Fibroblast of lung (primary cell): ENCODE data around the gene RNF145. TPM values are rescaled to one million over a fixed set of nuclear protein-coding genes. Genes with fewer than 3 reads are reported as not detected.

Experiments
- DNase-seq, 2 donors: peaks; one replicate each; pipeline versions ENCODE4 v3.0.0 to v3.0.0-alpha.2; 2010; ENCODE audit warnings: low read depth in 2 of 2
- H2AFZ ChIP-seq: 2 replicates; pipeline ENCODE4 v1.5.1; 2012; ENCODE audit warnings: low read length, control low read depth, inconsistent platforms
- H3K27ac ChIP-seq: 2 replicates; pipeline ENCODE4 v1.5.1; 2011; ENCODE audit warnings: low read length, control low read depth; ENCODE audit not compliant: insufficient read depth
- H3K27me3 ChIP-seq: 2 replicates; pipeline ENCODE4 v1.5.1; 2011; ENCODE audit warnings: mild to moderate bottlenecking, low read length; ENCODE audit not compliant: control insufficient read depth, insufficient read depth
- H3K36me3 ChIP-seq: 2 replicates; pipeline ENCODE4 v1.5.1; 2011; ENCODE audit warnings: low read length; ENCODE audit not compliant: control insufficient read depth, insufficient read depth
- H3K4me1 ChIP-seq: 2 replicates; pipeline ENCODE4 v1.5.1; 2011; ENCODE audit warnings: low read length; ENCODE audit not compliant: control insufficient read depth, insufficient read depth; ENCODE audit errors: extremely low read depth
- H3K4me2 ChIP-seq: 2 replicates; pipeline ENCODE4 v1.5.1; 2011; ENCODE audit warnings: low read length, control low read depth; ENCODE audit not compliant: insufficient read depth; ENCODE audit errors: extremely low read depth
- H3K4me3 ChIP-seq, 4 experiments: fragments of 200-600 bp in 1 of 4; sonication (generic) in 1 of 4; replicated peaks in 1 of 4; 2 replicates each; pipeline ENCODE4 v1.5.1; 2011 to 2016; ENCODE audit warnings: low read length in 4 of 4, low read depth in 3 of 4, mild to moderate bottlenecking in 3 of 4, control low read depth in 2 of 4, inconsistent platforms in 1 of 4, mixed read lengths in 1 of 4; ENCODE audit not compliant: insufficient read depth in 1 of 4; ENCODE audit errors: control extremely low read depth in 1 of 4
- H3K79me2 ChIP-seq: 2 replicates; pipeline ENCODE4 v1.5.1; 2012; ENCODE audit warnings: mild to moderate bottlenecking, low read length, inconsistent platforms; ENCODE audit not compliant: control insufficient read depth, insufficient read depth
- H3K9ac ChIP-seq: 2 replicates; pipeline ENCODE4 v1.5.1; 2011; ENCODE audit warnings: mild to moderate bottlenecking, low read length, control low read depth; ENCODE audit not compliant: insufficient read depth
- H3K9me3 ChIP-seq: 2 replicates; pipeline ENCODE4 v1.5.1; 2012; ENCODE audit warnings: low read depth, low read length; ENCODE audit not compliant: control insufficient read depth, insufficient read depth
- H4K20me1 ChIP-seq: 2 replicates; pipeline ENCODE4 v1.5.1; 2011; ENCODE audit warnings: low read length; ENCODE audit not compliant: control insufficient read depth, insufficient read depth; ENCODE audit errors: extremely low read depth
- CTCF ChIP-seq, 2 donors: IDR thresholded peaks in 1 of 2; conservative IDR thresholded peaks in 1 of 2; 1 replicate in 1 of 2; 2 replicates in 1 of 2; pipeline ENCODE4 v1.5.1; 2011 to 2012; ENCODE audit warnings: low read length in 2 of 2, control low read depth in 1 of 2, inconsistent platforms in 1 of 2, low read depth in 1 of 2, mild to moderate bottlenecking in 1 of 2
- EZH2 ChIP-seq: IDR thresholded peaks from 2 replicates; pipeline ENCODE4 v1.5.1; 2012; ENCODE audit warnings: low read length, control low read depth, mild to moderate bottlenecking; ENCODE audit errors: missing control alignments
- polyA plus RNA-seq, 2 donors: library from polyadenylated mRNA; depleted of rRNA in 1 of 2; stranded (reverse) in 1 of 2; unstranded in 1 of 2; fragments of >200 nt; gene quantifications; 2 replicates each; pipeline ENCODE4 v1.2.1, GENCODE V29; 2011 to 2012; ENCODE audit warnings: missing spikeins in 1 of 2
- total RNA-seq: library from RNA; depleted of rRNA; stranded (reverse); fragments of >200 nt; gene quantifications from 2 replicates; pipeline ENCODE4 v1.2.1, GENCODE V29; 2014

Gene RNF145
- total and polyA plus RNA-seq, 2 donors (not counting 1 experiment from before 2014, with no cell fraction given) = 54.2 to 75.0 TPM

GRCh38 chr5:159226451-159226850 lies 17.1 kb upstream of the RNF145 start:
- H3K27ac ChIP-seq = no peak overlapping the region
- H3K4me1 ChIP-seq = no peaks in the 10 kb centered on the region
- no peak for DNase-seq
- H3K4me2 ChIP-seq = no peak overlapping the region
- H3K9me3 ChIP-seq = no peaks in the 10 kb centered on the region
- H4K20me1 ChIP-seq = no peaks in the 10 kb centered on the region
- TF ChIP-seq CTCF (conservative IDR thresholded peaks at IDR 0.05 in 1 of 2, IDR thresholded peaks at IDR 0.05 in 1 of 2; ENCODE audit: low read depth in 1 of 2, low read length in 2 of 2) = no peak
- TF ChIP-seq EZH2 = no peak
- H3K9ac ChIP-seq = no peak overlapping the region
- no peak overlapping the region for H2AFZ ChIP-seq
- H3K79me2 ChIP-seq = no peaks in the 10 kb centered on the region
- H3K27me3 ChIP-seq = peaks cover 4% of the 10 kb centered on the region
- no peak overlapping the region for H3K4me3 ChIP-seq
- H3K36me3 ChIP-seq = no peaks in the 10 kb centered on the region

- Histone ChIP-seq H3K4me3 (no peak overlapping the region), H3K9me3 (no peaks in the 10 kb centered on the region), H3K27me3 (peaks cover 4% of the 10 kb centered on the region), H2AFZ (no peak overlapping the region), H4K20me1 (no peaks in the 10 kb centered on the region), H3K27ac (no peak overlapping the region), H3K4me2 (no peak overlapping the region), H3K9ac (no peak overlapping the region), H3K4me1 (no peaks in the 10 kb centered on the region), H3K79me2 (no peaks in the 10 kb centered on the region), H3K36me3 (no peaks in the 10 kb centered on the region)
- no peak for TF ChIP-seq CTCF (conservative IDR thresholded peaks at IDR 0.05 in 1 of 2, IDR thresholded peaks at IDR 0.05 in 1 of 2; ENCODE audit: low read depth in 1 of 2, low read length in 2 of 2)
- no peak for TF ChIP-seq EZH2
- DNase-seq = no peak
Observed at GRCh38 chr5:159224471-159224870, 15.1 kb upstream of the RNF145 start.

GRCh38 chr5:159223469-159223868 lies 14.1 kb upstream of the RNF145 start:
- Histone ChIP-seq H3K9me3 (no peaks in the 10 kb centered on the region), H4K20me1 (no peaks in the 10 kb centered on the region), H3K4me3 (no peak overlapping the region), H3K4me2 (no peak overlapping the region), H2AFZ (no peak overlapping the region), H3K36me3 (no peaks in the 10 kb centered on the region), H3K27ac (no peak overlapping the region), H3K9ac (no peak overlapping the region), H3K27me3 (peaks cover 4% of the 10 kb centered on the region), H3K79me2 (no peaks in the 10 kb centered on the region), H3K4me1 (no peaks in the 10 kb centered on the region)
- TF ChIP-seq CTCF (conservative IDR thresholded peaks at IDR 0.05 in 1 of 2, IDR thresholded peaks at IDR 0.05 in 1 of 2; ENCODE audit: low read depth in 1 of 2, low read length in 2 of 2) (no peak), EZH2 (no peak)
- no peak for DNase-seq
